Endothelial cell of umbilical vein (primary cell): ENCODE measurements around the gene MARK3. TPM values are rescaled to one million over a fixed set of nuclear protein-coding genes. Genes with fewer than 3 reads are reported as not detected.

ENCODE experiments used
- BruUV-seq: library from RNA; stranded (reverse); fragments of 400-500 nt; replicated peaks from 2 replicates; lab custom pipeline; 2021; lab: Mats Ljungman, UMichigan
- CTCF ChIA-PET: fragments of 300-600, 350-600 bp; sonication (Branson Sonifier 250); formaldehyde crosslinking; loops from one replicate; lab custom pipeline; 2021; ENCODE audit warnings: antibody characterized with exemption, inconsistent platforms; lab: Charles Lee
- POLR2A ChIA-PET: fragments of 300-600, 350-600 bp; sonication (Branson Sonifier 250); formaldehyde crosslinking; loops from one replicate; lab custom pipeline; 2021; ENCODE audit warnings: antibody characterized with exemption, inconsistent platforms; lab: Charles Lee
- DNase-seq: peaks from one replicate; pipeline ENCODE4 v3.0.0-alpha.2; 2011; ENCODE audit warnings: low read depth, low spot score
- FAIRE-seq: peaks from 2 replicates; lab custom pipeline; 2011; peaks lifted over from hg19 to GRCh38; lab: Jason Lieb, UNC
- H2AFZ ChIP-seq: 2 replicates; pipeline ENCODE4 v1.6.0; 2012; ENCODE audit warnings: low read depth, low read length, control low read depth, inconsistent platforms
- H3K27ac ChIP-seq: 2 replicates; pipeline ENCODE4 v1.5.1; 2011; ENCODE audit warnings: low read depth, mild to moderate bottlenecking, control low read depth, low read length, moderate library complexity; ENCODE audit not compliant: insufficient read depth
- H3K27me3 ChIP-seq, 2 experiments: 2 replicates each; pipeline versions ENCODE4 v1.6.0 to v1.6.1; 2011; ENCODE audit warnings: low read length in 2 of 2, mixed read lengths in 1 of 2; ENCODE audit not compliant: control insufficient read depth in 2 of 2, insufficient read depth in 2 of 2
- H3K36me3 ChIP-seq, 2 experiments: 2 replicates in 1 of 2; 3 replicates in 1 of 2; pipeline ENCODE4 v1.5.1; 2011; ENCODE audit warnings: low read length in 2 of 2, mild to moderate bottlenecking in 1 of 2, moderate library complexity in 1 of 2; ENCODE audit not compliant: control insufficient read depth in 2 of 2, insufficient read depth in 2 of 2; ENCODE audit errors: extremely low read depth in 1 of 2
- H3K4me1 ChIP-seq: 3 replicates; pipeline ENCODE4 v1.5.1; 2011; ENCODE audit warnings: mild to moderate bottlenecking, low read length; ENCODE audit not compliant: control insufficient read depth, insufficient read depth; ENCODE audit errors: extremely low read depth
- H3K4me2 ChIP-seq: 2 replicates; pipeline ENCODE4 v1.6.1; 2011; ENCODE audit warnings: low read length, control low read depth, mixed read lengths; ENCODE audit not compliant: insufficient read depth
- H3K4me3 ChIP-seq, 3 experiments: fragments of 200-600 bp in 1 of 3; sonication (generic), shearing (Covaris generic) in 1 of 3; replicated peaks in 1 of 3; 2 replicates each; pipeline ENCODE4 v1.5.1; 2011 to 2016; ENCODE audit warnings: control low read depth in 3 of 3, low read length in 3 of 3, mild to moderate bottlenecking in 2 of 3, inconsistent platforms in 1 of 3, low read depth in 1 of 3, moderate library complexity in 1 of 3; ENCODE audit not compliant: insufficient read depth in 1 of 3
- H3K79me2 ChIP-seq: 2 replicates; pipeline ENCODE4 v1.6.0; 2012; ENCODE audit warnings: low read length, inconsistent platforms; ENCODE audit not compliant: control insufficient read depth, insufficient read depth
- H3K9ac ChIP-seq: replicated peaks from 2 replicates; pipeline ENCODE3; 2011; ENCODE audit warnings: low read length, control low read depth; ENCODE audit not compliant: insufficient read depth; ENCODE audit errors: extremely low read depth
- H3K9me1 ChIP-seq: replicated peaks from 3 replicates; pipeline ENCODE4 v1.6.0; 2011; ENCODE audit warnings: mild to moderate bottlenecking, low read length; ENCODE audit not compliant: control insufficient read depth, insufficient read depth; ENCODE audit errors: extremely low read depth
- H3K9me3 ChIP-seq: replicated peaks from 2 replicates; pipeline ENCODE4 v1.5.1; 2012; ENCODE audit warnings: low read length, inconsistent platforms; ENCODE audit not compliant: control insufficient read depth, insufficient read depth
- H4K20me1 ChIP-seq: replicated peaks from 2 replicates; pipeline ENCODE3; 2011; ENCODE audit warnings: mild to moderate bottlenecking, low read length; ENCODE audit not compliant: control insufficient read depth, insufficient read depth; ENCODE audit errors: extremely low read depth
- CTCF ChIP-seq, 2 donors: IDR thresholded peaks; 1 replicate in 1 of 2; 2 replicates in 1 of 2; pipeline ENCODE4 v1.5.1; 2011; ENCODE audit warnings: low read length in 2 of 2, mild to moderate bottlenecking in 2 of 2, moderate library complexity in 2 of 2, control low read depth in 1 of 2, inconsistent platforms in 1 of 2, low read depth in 1 of 2; ENCODE audit not compliant: insufficient read depth in 1 of 2; ENCODE audit errors: extremely low read depth in 1 of 2
- EZH2 ChIP-seq: IDR thresholded peaks from 2 replicates; pipeline ENCODE4 v1.6.1; 2012; ENCODE audit warnings: borderline replicate concordance, low read depth, mild to moderate bottlenecking, moderate library complexity, low read length, inconsistent platforms; ENCODE audit not compliant: severe bottlenecking
- FOS ChIP-seq: IDR thresholded peaks from 2 replicates; pipeline ENCODE4 v1.6.1; 2011; ENCODE audit warnings: mild to moderate bottlenecking, low read length, moderate library complexity, borderline replicate concordance; ENCODE audit not compliant: insufficient read depth
- GATA2 ChIP-seq: IDR thresholded peaks from 2 replicates; pipeline ENCODE4 v1.7.0; 2011; ENCODE audit warnings: low read depth, mild to moderate bottlenecking, moderate library complexity, mixed read lengths, low read length; ENCODE audit not compliant: insufficient read length, insufficient read depth
- JUN ChIP-seq: IDR thresholded peaks from 2 replicates; pipeline ENCODE4 v1.6.1; 2011; ENCODE audit warnings: borderline replicate concordance, low read depth; ENCODE audit not compliant: insufficient read length, insufficient read depth
- MAX ChIP-seq: IDR thresholded peaks from 2 replicates; pipeline ENCODE4 v1.6.1; 2011; ENCODE audit not compliant: insufficient read depth, insufficient read length
- MYC ChIP-seq: IDR thresholded peaks from one replicate; pipeline ENCODE4 v1.6.1; 2011; ENCODE audit warnings: mild to moderate bottlenecking, low read depth, low read length
- POLR2A ChIP-seq: IDR thresholded peaks from 2 replicates; pipeline ENCODE4 v1.6.1; 2012; ENCODE audit warnings: low read depth, mild to moderate bottlenecking, control low read depth, low read length
- POLR2AphosphoS5 ChIP-seq: IDR thresholded peaks from 2 replicates; pipeline ENCODE4 v1.6.1; 2012; ENCODE audit warnings: low read depth, mild to moderate bottlenecking, control low read depth, low read length, moderate library complexity; ENCODE audit not compliant: insufficient read depth
- dilution Hi-C: fragments of 300-500 bp; cut with MboI; formaldehyde crosslinking; loops from one replicate; pipeline ENCODE4 v1.15.0; 2019; ENCODE audit warnings: low sequenced_read_pairs; ENCODE audit not compliant: extremely low pct_ligation_motif_present
- intact Hi-C: fragments of 100-400 bp; cut with micrococcal nuclease; formaldehyde crosslinking; loops from one replicate; pipeline ENCODE4 v1.10.0; 2022
- polyA plus RNA-seq, 4 experiments: library from polyadenylated mRNA; depleted of rRNA in 3 of 4; stranded (reverse) in 3 of 4; unstranded in 1 of 4; fragments of >200 nt; gene quantifications; 2 replicates each; pipeline versions ENCODE4 v1.2.1 to v1.2.3, GENCODE V29; 2011 to 2012; ENCODE audit warnings: missing spikeins in 1 of 4
- total RNA-seq: library from RNA; stranded (reverse); gene quantifications from 2 replicates; pipeline ENCODE4 v1.2.3, GENCODE V29; 2021

The MARK3 gene
- total and polyA plus RNA-seq, 2 donors (not counting 3 experiments of a cell fraction or from before 2014, with no cell fraction given): 46.6 to 96.1 TPM

- no peaks in the 10 kb centered on the region for H3K4me1 ChIP-seq
- no peaks in the 10 kb centered on the region for H3K9me3 ChIP-seq
- ChIA-PET CTCF (interaction anchor here (1.5 to 14.4 kb wide), 4 partner anchors 11 to 49 kb away, joined by 3 to 209 read pairs (median 16); partner anchors contain the start of gene CKB), POLR2A (interaction anchor here (0.8 kb wide), 1 partner anchor 30 kb away, joined by 3 read pairs; no protein-coding TSS in a partner anchor)
- H3K27ac ChIP-seq: no peak overlapping the region
- no peaks in the 10 kb centered on the region for H3K9me1 ChIP-seq
- no peaks in the 10 kb centered on the region for H3K27me3 ChIP-seq
- H4K20me1 ChIP-seq: no peaks in the 10 kb centered on the region
- dilution Hi-C loops: no loop called here
- no peak overlapping the region for H3K4me3 ChIP-seq
- H3K9ac ChIP-seq: no peak overlapping the region
- H3K79me2 ChIP-seq: no peaks in the 10 kb centered on the region
- no peak overlapping the region for H2AFZ ChIP-seq
- intact Hi-C loops: no loop called here
- no TSS peak for BruUV-seq
- no peaks in the 10 kb centered on the region for H3K36me3 ChIP-seq
- H3K4me2 ChIP-seq: no peak overlapping the region
- TF ChIP-seq JUN: no peak
- TF ChIP-seq EZH2: no peak
- no peak for TF ChIP-seq POLR2AphosphoS5
- TF ChIP-seq MYC: no peak
- TF ChIP-seq CTCF (IDR thresholded peaks at IDR 0.05; ENCODE audit: extremely low read depth in 1 of 2, insufficient read depth in 1 of 2, low read depth in 1 of 2, low read length in 2 of 2): no peak
- TF ChIP-seq GATA2: no peak
- no peak for TF ChIP-seq POLR2A
- TF ChIP-seq MAX: no peak
- TF ChIP-seq FOS: no peak
- FAIRE-seq (no peak), DNase-seq (no peak)
Observed at GRCh38 chr14:103548463-103549351, 163.5 kb downstream of the MARK3 start.
